IPS-NIHi11 (cell line): ENCODE data around the gene MYBPC2.

Experiments used
- DNase-seq: peaks from one replicate; pipeline ENCODE4 v3.0.0; 2012; ENCODE audit warnings: mixed read lengths, low spot score

Gene MYBPC2

GRCh38 chr19:50410109-50410508, 22.6 kb upstream of the MYBPC2 start:
- no peak for DNase-seq

- no peak for DNase-seq
Measured at GRCh38 chr19:50412419-50412818, 20.3 kb upstream of the MYBPC2 start.

- DNase-seq: no peak
Measured at GRCh38 chr19:50413096-50413495, 19.6 kb upstream of the MYBPC2 start.

- DNase-seq: no peak
Measured at GRCh38 chr19:50413531-50413930, 19.2 kb upstream of the MYBPC2 start.

- peak; percentile 97 for DNase-seq
Measured at GRCh38 chr19:50414864-50415660, 17.6 kb upstream of the MYBPC2 start.

GRCh38 chr19:50415661-50416033, 17.0 kb upstream of the MYBPC2 start:
- DNase-seq: no peak

- DNase-seq: no peak
Measured at GRCh38 chr19:50416034-50416977, 16.4 kb upstream of the MYBPC2 start.

- no peak for DNase-seq
Measured at GRCh38 chr19:50417111-50418081, 15.3 kb upstream of the MYBPC2 start.

- DNase-seq: no peak
Measured at GRCh38 chr19:50418176-50419021, 14.3 kb upstream of the MYBPC2 start, which contains the start of gene SPIB. SPIB (plus strand) TSS chr19:50418938; CDS start chr19:50418963, 25 bp downstream.

GRCh38 chr19:50419022-50419579, 13.6 kb upstream of the MYBPC2 start:
- no peak for DNase-seq

GRCh38 chr19:50419580-50420035, 13.1 kb upstream of the MYBPC2 start:
- peak; percentile 62 for DNase-seq

GRCh38 chr19:50420127-50420526, 12.6 kb upstream of the MYBPC2 start:
- no peak for DNase-seq

- no peak for DNase-seq
Measured at GRCh38 chr19:50420808-50421207, 11.9 kb upstream of the MYBPC2 start.

GRCh38 chr19:50422397-50423278, 10.1 kb upstream of the MYBPC2 start:
- no peak for DNase-seq

GRCh38 chr19:50423279-50424113, 9.2 kb upstream of the MYBPC2 start:
- no peak for DNase-seq

GRCh38 chr19:50425581-50425980, 7.1 kb upstream of the MYBPC2 start:
- DNase-seq: no peak

- DNase-seq: no peak
Measured at GRCh38 chr19:50427318-50427925, 5.3 kb upstream of the MYBPC2 start.

GRCh38 chr19:50427997-50428425, 4.7 kb upstream of the MYBPC2 start:
- DNase-seq: no peak
